GM12878 (cell line): Measurements from ENCODE around the gene INHBA. TPM values are rescaled to one million over a fixed set of nuclear protein-coding genes. Genes with fewer than 3 reads are reported as not detected.

ENCODE experiments used
- BACH1 ChIP-seq: fragments of 450-650 bp; IDR thresholded peaks from 2 replicates; pipeline ENCODE4 v1.6.1; 2017; ENCODE audit warnings: mild to moderate bottlenecking, borderline replicate concordance
- CBFB ChIP-seq: IDR thresholded peaks from 2 replicates; pipeline ENCODE4 v1.6.1; 2016; ENCODE audit warnings: antibody characterized with exemption, low read depth
- CHD4 ChIP-seq: fragments of 200-600 bp; sonication (generic); IDR thresholded peaks from 2 replicates; pipeline ENCODE4 v1.6.1; 2016; ENCODE audit warnings: mild to moderate bottlenecking
- CREB1 ChIP-seq: IDR thresholded peaks from 2 replicates; pipeline ENCODE4 v1.6.1; 2012; ENCODE audit warnings: low read depth, mild to moderate bottlenecking, inconsistent platforms
- CREM ChIP-seq: IDR thresholded peaks from 2 replicates; pipeline ENCODE4 v1.6.1; 2014; ENCODE audit warnings: antibody characterized with exemption, low read depth
- EP300 ChIP-seq, 2 experiments: fragments of 150-350 bp in 1 of 2; IDR thresholded peaks; 2 replicates each; pipeline ENCODE4 v1.6.1; 2011 to 2012; ENCODE audit warnings: low read depth in 2 of 2, low read length in 2 of 2, borderline replicate concordance in 1 of 2, improper control_type of control experiment in 1 of 2, inconsistent platforms in 1 of 2; ENCODE audit not compliant: control insufficient read depth in 1 of 2
- GATAD2B ChIP-seq: fragments of 450-650 bp; conservative IDR thresholded peaks from 2 replicates; pipeline ENCODE4 v1.6.1; 2017; ENCODE audit warnings: low read depth, mild to moderate bottlenecking, moderate library complexity
- IKZF1 ChIP-seq: fragments of 450-650 bp; conservative IDR thresholded peaks from 2 replicates; pipeline ENCODE4 v1.6.1; 2017; ENCODE audit warnings: antibody characterized with exemption, mild to moderate bottlenecking
- JUND ChIP-seq: IDR thresholded peaks from 2 replicates; pipeline ENCODE4 v1.6.1; 2012; ENCODE audit warnings: low read depth, mild to moderate bottlenecking, low read length, improper control_type of control experiment, moderate library complexity
- KLF5 ChIP-seq: fragments of 450-650 bp; IDR thresholded peaks from 2 replicates; pipeline ENCODE4 v1.6.1; 2014; ENCODE audit warnings: mild to moderate bottlenecking; ENCODE audit not compliant: partially characterized antibody
- MTA2 ChIP-seq: fragments of 450-650 bp; IDR thresholded peaks from 2 replicates; pipeline ENCODE4 v1.6.1; 2016; ENCODE audit warnings: low read depth, mild to moderate bottlenecking, moderate library complexity
- PML ChIP-seq: IDR thresholded peaks from 2 replicates; pipeline ENCODE4 v1.6.1; 2012; ENCODE audit warnings: low read length, inconsistent platforms
- RBBP5 ChIP-seq: fragments of 200-600 bp; sonication (generic); conservative IDR thresholded peaks from 2 replicates; pipeline ENCODE4 v1.6.1; 2016
- STAT1 ChIP-seq: fragments of 450-650 bp; conservative IDR thresholded peaks from 2 replicates; pipeline ENCODE4 v1.6.1; 2014; ENCODE audit warnings: antibody characterized with exemption, mild to moderate bottlenecking
- TARDBP ChIP-seq: IDR thresholded peaks from 2 replicates; pipeline ENCODE4 v1.6.1; 2016; ENCODE audit warnings: borderline replicate concordance
- TCF12 ChIP-seq: IDR thresholded peaks from 2 replicates; pipeline ENCODE4 v1.6.1; 2011; ENCODE audit warnings: low read depth, mild to moderate bottlenecking, low read length
- YY1 ChIP-seq: IDR thresholded peaks from 2 replicates; pipeline ENCODE4 v1.6.1; 2011; ENCODE audit warnings: low read depth, mild to moderate bottlenecking, low read length
- ZZZ3 ChIP-seq: IDR thresholded peaks from 2 replicates; pipeline ENCODE4 v1.6.1; 2011; ENCODE audit warnings: low read depth; ENCODE audit not compliant: control insufficient read depth, insufficient read length
- polyA plus RNA-seq, 11 experiments: library from polyadenylated mRNA; depleted of rRNA in 4 of 11; unstranded in 6 of 11; stranded (reverse) in 5 of 11; fragments of >200 nt; fragmentation: Nextera tagmentation in 4 of 11; fragmentation: Illumina TruSeq in 1 of 11; extraction: Ambion mirVana in 4 of 11; extraction: Trizol in 1 of 11; gene quantifications; 1 replicate in 1 of 11; 2 replicates in 10 of 11; pipeline versions ENCODE4 v1.2.1 to v1.2.3, GENCODE V29; 2011 to 2016; ENCODE audit warnings: inconsistent platforms in 2 of 11, missing spikeins in 2 of 11, low read depth in 1 of 11
- total RNA-seq, 4 experiments: library from RNA; depleted of rRNA in 3 of 4; stranded (reverse); fragments of >200 nt in 3 of 4; fragmentation: Illumina TruSeq in 1 of 4; extraction: Trizol in 1 of 4; gene quantifications; 2 replicates each; pipeline versions ENCODE4 v1.2.1 to v1.2.3, GENCODE V29; 2013 to 2021
- TF ChIP-seq, protein P1 (sequence below): IDR thresholded peaks from 2 replicates; pipeline ENCODE4 v1.6.1; 2012; ENCODE audit warnings: low read length, inconsistent platforms
- TF ChIP-seq, protein P2 (sequence below): IDR thresholded peaks from 2 replicates; pipeline ENCODE4 v1.6.1; 2011; ENCODE audit warnings: borderline replicate concordance, low read depth, mild to moderate bottlenecking, moderate library complexity, low read length; ENCODE audit not compliant: insufficient read depth, poor library complexity, severe bottlenecking

The INHBA gene
- total and polyA plus RNA-seq, 10 of the 15 experiments (the other 5 are each of a cell fraction or from before 2014, with no cell fraction given): 0.04 to 0.05 (median 0.05) TPM; not detected in 6

DNA sequence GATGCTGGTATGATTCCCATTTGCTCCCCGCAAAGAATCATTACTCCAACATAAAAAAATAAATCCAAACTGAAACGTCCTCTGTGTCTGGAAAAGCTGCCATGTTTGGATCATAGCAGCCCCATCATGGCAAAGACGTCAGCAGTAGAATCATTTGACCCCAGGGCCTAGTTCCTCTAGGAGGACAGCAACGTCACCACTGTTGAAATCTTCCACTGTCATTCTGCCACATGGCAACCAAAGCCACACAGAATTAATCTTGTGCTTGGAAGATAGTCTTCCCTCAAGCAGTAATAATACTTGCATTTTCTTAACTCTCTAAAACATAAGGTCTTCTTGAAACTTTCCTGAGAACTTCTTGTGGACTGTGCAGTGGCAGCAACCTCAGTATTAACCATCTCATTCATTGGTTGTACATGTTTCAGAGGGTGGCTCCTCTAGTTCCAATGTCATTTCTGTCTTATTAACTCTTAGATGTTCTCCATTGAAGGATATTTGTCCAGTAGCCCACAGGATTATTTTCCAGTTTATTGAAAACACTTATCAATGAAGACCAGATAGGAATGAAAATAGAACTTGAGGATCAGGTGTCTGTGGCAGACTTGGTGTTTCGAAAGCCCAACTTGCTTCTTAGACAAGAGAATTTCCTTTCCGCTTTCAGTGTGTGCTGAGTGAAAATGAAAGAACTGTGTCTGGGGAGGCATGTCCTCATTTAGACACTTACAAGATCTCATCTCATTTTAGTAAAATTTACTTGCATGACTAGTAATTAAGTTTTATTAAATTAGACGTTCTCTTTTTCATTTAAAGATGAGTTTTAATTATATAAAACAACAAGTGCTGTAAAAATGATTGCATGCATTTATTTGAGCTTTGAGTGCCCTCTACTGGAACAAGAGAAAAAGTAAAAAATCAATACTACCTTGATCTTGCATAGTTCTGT, 28.9 kb upstream of the INHBA start (continued):
- TF ChIP-seq STAT1 (no peak), JUND (peak; percentile 57; the same call in 1 of the 2 replicates), ZZZ3 (no peak), YY1 (no peak), CREM (peak; percentile 20; the same call in 1 of the 2 replicates), CHD4 (no peak), BACH1 (no peak), PML (no peak), CREB1 (no peak), IKZF1 (peak; percentile 77), KLF5 (no peak), EP300 (IDR thresholded peaks at IDR 0.05; ENCODE audit: borderline replicate concordance in 1 of 2, control insufficient read depth in 1 of 2, low read depth in 2 of 2, low read length in 2 of 2) (peak in 1 of 2 experiments; percentile 47; a peak in 2 of 4 replicates), TARDBP (no peak), TCF12 (no peak), RBBP5 (no peak), GATAD2B (no peak), CBFB (no peak), MTA2 (peak; percentile 58; the same call in 1 of the 2 replicates)
- TF ChIP-seq, protein P1, sequence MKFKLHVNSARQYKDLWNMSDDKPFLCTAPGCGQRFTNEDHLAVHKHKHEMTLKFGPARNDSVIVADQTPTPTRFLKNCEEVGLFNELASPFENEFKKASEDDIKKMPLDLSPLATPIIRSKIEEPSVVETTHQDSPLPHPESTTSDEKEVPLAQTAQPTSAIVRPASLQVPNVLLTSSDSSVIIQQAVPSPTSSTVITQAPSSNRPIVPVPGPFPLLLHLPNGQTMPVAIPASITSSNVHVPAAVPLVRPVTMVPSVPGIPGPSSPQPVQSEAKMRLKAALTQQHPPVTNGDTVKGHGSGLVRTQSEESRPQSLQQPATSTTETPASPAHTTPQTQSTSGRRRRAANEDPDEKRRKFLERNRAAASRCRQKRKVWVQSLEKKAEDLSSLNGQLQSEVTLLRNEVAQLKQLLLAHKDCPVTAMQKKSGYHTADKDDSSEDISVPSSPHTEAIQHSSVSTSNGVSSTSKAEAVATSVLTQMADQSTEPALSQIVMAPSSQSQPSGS: peak; percentile 65; the same call in 1 of the 2 replicates
- TF ChIP-seq, protein P2, sequence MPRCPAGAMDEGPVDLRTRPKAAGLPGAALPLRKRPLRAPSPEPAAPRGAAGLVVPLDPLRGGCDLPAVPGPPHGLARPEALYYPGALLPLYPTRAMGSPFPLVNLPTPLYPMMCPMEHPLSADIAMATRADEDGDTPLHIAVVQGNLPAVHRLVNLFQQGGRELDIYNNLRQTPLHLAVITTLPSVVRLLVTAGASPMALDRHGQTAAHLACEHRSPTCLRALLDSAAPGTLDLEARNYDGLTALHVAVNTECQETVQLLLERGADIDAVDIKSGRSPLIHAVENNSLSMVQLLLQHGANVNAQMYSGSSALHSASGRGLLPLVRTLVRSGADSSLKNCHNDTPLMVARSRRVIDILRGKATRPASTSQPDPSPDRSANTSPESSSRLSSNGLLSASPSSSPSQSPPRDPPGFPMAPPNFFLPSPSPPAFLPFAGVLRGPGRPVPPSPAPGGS: no peak
